ENCODE measurements around the gene TRUB1.
"Not testable (repeated sequence)": the region's sequence is repeated elsewhere in the genome, so short reads cannot be mapped to it uniquely, and the experiment has no call there.

The TRUB1 gene

GRCh38 chr10:114925587-114926586, 12.1 kb upstream of the TRUB1 start:
- DNase-seq, result no peak

- DNase-seq, result no peak
Measured at GRCh38 chr10:114928818-114929217, 9.2 kb upstream of the TRUB1 start.

- no peak for DNase-seq
Measured at GRCh38 chr10:114930320-114930719, 7.7 kb upstream of the TRUB1 start.

- DNase-seq, result no peak
Measured at GRCh38 chr10:114931072-114931679, 6.8 kb upstream of the TRUB1 start.

GRCh38 chr10:114932225-114932624, 5.8 kb upstream of the TRUB1 start:
- no peak for DNase-seq

GRCh38 chr10:114932945-114933344, 5.0 kb upstream of the TRUB1 start:
- DNase-seq, result no peak

GRCh38 chr10:114933588-114933987, 4.4 kb upstream of the TRUB1 start:
- DNase-seq, result no peak

- not testable (repeated sequence) for DNase-seq
Measured at GRCh38 chr10:114933995-114934394, 4.0 kb upstream of the TRUB1 start.

GRCh38 chr10:114938856-114939193, 830 bp downstream of the TRUB1 start:
- no peak for DNase-seq

GRCh38 chr10:114940735-114941134, 2.7 kb downstream of the TRUB1 start:
- DNase-seq, result no peak

- no peak for DNase-seq
Measured at GRCh38 chr10:114943000-114943399, 5.0 kb downstream of the TRUB1 start.

GRCh38 chr10:114953047-114953446, 15.1 kb downstream of the TRUB1 start:
- no peak for DNase-seq

- DNase-seq, result no peak
Measured at GRCh38 chr10:114955984-114956383, 18.0 kb downstream of the TRUB1 start.

- DNase-seq, result no peak
Measured at GRCh38 chr10:114956466-114956865, 18.5 kb downstream of the TRUB1 start.

GRCh38 chr10:114957122-114957521, 19.1 kb downstream of the TRUB1 start:
- DNase-seq, result no peak

GRCh38 chr10:114957673-114958072, 19.7 kb downstream of the TRUB1 start:
- DNase-seq, result no peak

- DNase-seq, result no peak
Measured at GRCh38 chr10:114962441-114962840, 24.4 kb downstream of the TRUB1 start.

- no peak for DNase-seq
Measured at GRCh38 chr10:114963908-114964307, 25.9 kb downstream of the TRUB1 start.

GRCh38 chr10:114967071-114967470, 29.1 kb downstream of the TRUB1 start:
- no peak for DNase-seq

- no peak for DNase-seq
Measured at GRCh38 chr10:114970515-114970914, 32.5 kb downstream of the TRUB1 start.

GRCh38 chr10:114973306-114973705, 35.3 kb downstream of the TRUB1 start:
- no peak for DNase-seq

- no peak for DNase-seq
Measured at GRCh38 chr10:114973997-114974396, 36.0 kb downstream of the TRUB1 start.

- DNase-seq, result no peak
Measured at GRCh38 chr10:114974625-114975024, 36.6 kb downstream of the TRUB1 start.

GRCh38 chr10:114975091-114975490, 37.1 kb downstream of the TRUB1 start:
- no peak for DNase-seq

Measured in NCI-H2081 (cell line).